Measurements from ENCODE around the gene SH3GL3. TPM values are rescaled to one million over a fixed set of nuclear protein-coding genes. Genes with fewer than 3 reads are reported as not detected.

SH3GL3 gene
- total and polyA plus RNA-seq, 2 of the 8 experiments (the other 6 are each of a cell fraction or from before 2014, with no cell fraction given), result 14.1 to 19.1 TPM

DNA sequence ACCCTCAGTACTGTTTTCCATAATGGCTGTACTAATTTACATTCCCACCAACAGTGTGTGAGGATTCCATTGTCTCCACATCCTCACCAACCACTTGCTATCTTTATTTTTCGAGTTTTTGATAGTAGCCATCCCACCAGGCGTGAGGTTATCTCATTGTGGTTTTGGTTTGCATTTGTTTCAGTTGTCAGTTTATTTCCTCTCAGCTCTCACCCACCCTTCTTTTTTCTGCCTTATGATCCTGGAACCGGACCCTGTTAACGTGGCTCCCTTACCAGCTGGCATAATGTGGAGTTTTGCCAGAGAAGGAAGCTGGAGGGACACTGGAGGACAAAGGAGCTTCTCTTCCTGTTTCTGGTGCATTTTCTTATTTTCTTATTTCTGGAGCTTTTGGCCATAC lies 25.1 kb upstream of the SH3GL3 start:
- no peaks in the 10 kb centered on the region for H4K20me1 ChIP-seq (replicated peaks in 1 of 2; ENCODE audit: control insufficient read depth in 1 of 2, insufficient read depth in 2 of 2, low read length in 2 of 2)
- no peak overlapping the region for H2BK5ac ChIP-seq (ENCODE audit: low read depth, low read length)
- peaks cover 0 to 1% (median 0%) of the 10 kb centered on the region in 4 experiments; a peak in 1 of 7 replicates for H3K27me3 ChIP-seq (replicated peaks in 1 of 4; ENCODE audit: control insufficient read depth in 3 of 4, extremely low read depth in 1 of 4, insufficient read depth in 3 of 4, low read length in 3 of 4)
- no peak overlapping the region for H2BK120ac ChIP-seq (replicated peaks; ENCODE audit: low read depth, low read length)
- no peak overlapping the region for H3K9ac ChIP-seq (replicated peaks in 1 of 4; ENCODE audit: extremely low read depth in 1 of 4, low read depth in 3 of 4, low read length in 3 of 4)
- no peaks in the 10 kb centered on the region for H3K79me2 ChIP-seq (ENCODE audit: control insufficient read depth in 1 of 2, insufficient read depth in 2 of 2, low read length in 2 of 2)
- no peak overlapping the region for H2AFZ ChIP-seq (ENCODE audit: low read length)
- TF ChIP-seq BACH1 (IDR thresholded peaks at IDR 0.05; ENCODE audit: low read length), result no peak
- TF ChIP-seq RAD21 (IDR thresholded peaks at IDR 0.05 in 1 of 2, conservative IDR thresholded peaks at IDR 0.05 in 1 of 2; ENCODE audit: low read depth in 2 of 2, low read length in 2 of 2), result no peak
- TF ChIP-seq HDAC2 (IDR thresholded peaks at IDR 0.05; ENCODE audit: borderline replicate concordance in 1 of 2, low read depth in 2 of 2, low read length in 2 of 2), result no peak
- TF ChIP-seq EP300 (IDR thresholded peaks at IDR 0.05; ENCODE audit: borderline replicate concordance in 1 of 2, low read depth in 2 of 2, low read length in 2 of 2), result no peak
- TF ChIP-seq PHF8 (conservative IDR thresholded peaks at IDR 0.05; ENCODE audit: low read depth, low read length), result no peak
- TF ChIP-seq CEBPB (IDR thresholded peaks at IDR 0.05; ENCODE audit: low read depth, low read length), result no peak
- TF ChIP-seq NRF1 (IDR thresholded peaks at IDR 0.05; ENCODE audit: low read depth, low read length), result no peak
- no peak for TF ChIP-seq TAF1 (IDR thresholded peaks at IDR 0.05; ENCODE audit: low read depth, low read length)
- no peak for TF ChIP-seq CTBP2 (IDR thresholded peaks at IDR 0.05; ENCODE audit: borderline replicate concordance, insufficient read depth, insufficient read length, low read length)
- no peak overlapping the region for H3K4me2 ChIP-seq (ENCODE audit: insufficient read depth in 1 of 2, low read depth in 2 of 2, low read length in 2 of 2)
- no peak overlapping the region for H2BK15ac ChIP-seq (ENCODE audit: low read length)
- no peak overlapping the region for H3K4ac ChIP-seq (replicated peaks; ENCODE audit: insufficient read length, low read depth, low read length)
- DNase-seq (ENCODE audit: low read depth in 1 of 2, low spot score in 2 of 2) (no peak), FAIRE-seq (no peak)
- POLR2A ChIA-PET (ENCODE audit: partially characterized antibody), result no interaction called here
- no peak overlapping the region for H4K5ac ChIP-seq (ENCODE audit: insufficient read length, low read depth, low read length)
- H3K79me1 ChIP-seq (ENCODE audit: low read depth, low read length), result no peaks in the 10 kb centered on the region
- no peak overlapping the region for H2AK5ac ChIP-seq (ENCODE audit: low read depth, low read length)
- no peak overlapping the region for H3K23ac ChIP-seq (ENCODE audit: insufficient read length)
- H3K4me3 ChIP-seq (ENCODE audit: extremely low read depth in 1 of 4, insufficient read depth in 2 of 4, low read depth in 3 of 4, low read length in 4 of 4), result no peak overlapping the region
- no peak overlapping the region for H2BK12ac ChIP-seq (ENCODE audit: low read depth, low read length)
- H3K23me2 ChIP-seq (ENCODE audit: low read depth, low read length), result no peaks in the 10 kb centered on the region
- CTCF ChIA-PET (ENCODE audit: partially characterized antibody), result interaction anchor here (2.4 to 3.0 kb wide), 3 partner anchors 10 to 173 kb away, joined by 8 to 23 read pairs (median 21); no protein-coding TSS in a partner anchor
- no peak overlapping the region for H4K8ac ChIP-seq (ENCODE audit: extremely low read depth, insufficient read depth, low read length)
- no peak overlapping the region for H3K27ac ChIP-seq (ENCODE audit: low read depth, low read length)
- no peak overlapping the region for H2BK20ac ChIP-seq (ENCODE audit: low read length)
- 93% methylated on average over 4 of the region's 4 CpGs; no CpG with 5 or more reads in 1 of the 2 experiments for WGBS, 2 experiments (ENCODE audit: extremely low coverage in 1 of 2, insufficient coverage in 1 of 2, insufficient read length in 1 of 2, insufficient replicate concordance in 2 of 2, low coverage in 1 of 2, low lambda C conversion rate in 2 of 2, missing lambda C conversion rate in 1 of 2)
- no peaks in the 10 kb centered on the region for H3K9me3 ChIP-seq (ENCODE audit: insufficient read depth in 2 of 2, low read depth in 1 of 2, low read length in 1 of 2)
- H4K91ac ChIP-seq (replicated peaks; ENCODE audit: insufficient read length, low read length), result no peak overlapping the region
- H3K36me3 ChIP-seq (ENCODE audit: control insufficient read depth in 2 of 4, insufficient read depth in 4 of 4, low read length in 3 of 4), result no peaks in the 10 kb centered on the region
- H3K56ac ChIP-seq (replicated peaks; ENCODE audit: insufficient read length, low read depth, low read length), result no peak overlapping the region
- no peak overlapping the region for H3K18ac ChIP-seq (ENCODE audit: extremely low read depth, low read length)
- H3K4me1 ChIP-seq (replicated peaks in 1 of 4; ENCODE audit: control insufficient read depth in 3 of 4, insufficient read depth in 4 of 4, low read length in 3 of 4), result no peaks in the 10 kb centered on the region
- no peak overlapping the region for H3K14ac ChIP-seq (ENCODE audit: insufficient read length)

All from H1 (cell line).